VCaP (cell line): ENCODE data around the gene ARHGAP24.

Experiments used
- H3K27ac ChIP-seq: fragments of 450-650 bp; 2 replicates; pipeline ENCODE4 v1.5.1; 2017
- CTCF ChIP-seq: fragments of 450-650 bp; conservative IDR thresholded peaks from 2 replicates; pipeline ENCODE4 v1.5.1; 2017; ENCODE audit warnings: mild to moderate bottlenecking, moderate library complexity

ARHGAP24 gene

GRCh38 chr4:85722401-85722800 lies 247.5 kb downstream of the ARHGAP24 start:
- no peak overlapping the region for H3K27ac ChIP-seq
- no peak for TF ChIP-seq CTCF

GRCh38 chr4:85722807-85723206 lies 247.9 kb downstream of the ARHGAP24 start:
- no peak overlapping the region for H3K27ac ChIP-seq
- no peak for TF ChIP-seq CTCF

GRCh38 chr4:85724791-85725563 lies 250.0 kb downstream of the ARHGAP24 start:
- TF ChIP-seq CTCF, result no peak
- no peak overlapping the region for H3K27ac ChIP-seq

GRCh38 chr4:85725721-85726170 lies 250.8 kb downstream of the ARHGAP24 start:
- H3K27ac ChIP-seq, result no peak overlapping the region
- TF ChIP-seq CTCF, result no peak

DNA sequence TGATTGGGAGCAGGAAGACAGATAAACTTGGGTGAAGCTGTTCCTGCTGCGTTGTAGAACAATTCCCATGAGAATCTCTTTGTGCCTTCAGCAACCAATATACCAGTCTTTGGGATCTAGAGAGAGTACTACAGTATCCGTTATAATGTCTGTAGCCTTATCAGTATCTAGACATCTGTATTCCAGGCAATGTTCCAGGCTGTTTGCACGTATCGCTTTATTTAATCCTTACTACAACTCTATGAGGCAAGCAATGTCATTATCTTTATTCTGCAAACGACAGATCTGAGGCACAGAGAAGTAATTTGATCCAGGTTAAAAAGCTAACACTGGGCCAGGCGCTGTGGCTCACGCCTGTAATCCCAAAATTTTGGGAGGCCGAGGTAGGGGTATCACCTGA lies 251.6 kb downstream of the ARHGAP24 start:
- no peak for TF ChIP-seq CTCF
- H3K27ac ChIP-seq, result no peak overlapping the region

DNA sequence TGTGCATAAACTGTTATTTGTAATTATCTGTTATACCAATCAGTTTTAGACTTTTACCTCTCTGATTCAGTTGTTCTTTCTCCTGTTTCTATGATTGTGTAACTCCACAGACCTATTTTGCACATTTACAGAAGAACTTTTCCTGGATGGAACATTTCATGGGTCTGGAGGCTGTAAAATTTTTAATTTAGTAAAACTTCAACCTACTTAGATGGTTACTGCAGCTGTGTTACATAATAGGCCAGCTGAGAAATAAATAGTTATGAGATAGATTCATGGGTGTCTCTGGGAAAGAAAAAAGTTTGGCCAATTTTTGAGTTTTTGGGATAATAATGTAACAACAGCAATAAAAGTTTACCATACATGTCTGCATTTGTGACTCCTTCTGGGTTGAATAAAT lies 253.5 kb downstream of the ARHGAP24 start:
- no peak overlapping the region for H3K27ac ChIP-seq
- TF ChIP-seq CTCF, result no peak

- H3K27ac ChIP-seq, result no peak overlapping the region
- TF ChIP-seq CTCF, result no peak
Observed at GRCh38 chr4:85732124-85732523, 257.2 kb downstream of the ARHGAP24 start.
